GM12878 (cell line): Measurements from ENCODE around the gene TRAPPC6A.

Experiments
- CHD1 ChIP-seq: IDR thresholded peaks from 2 replicates; pipeline ENCODE4 v1.6.1; 2012; ENCODE audit warnings: low read depth, low read length, improper control_type of control experiment
- CTCF ChIP-seq, 3 experiments: IDR thresholded peaks in 2 of 3; conservative IDR thresholded peaks in 1 of 3; 2 replicates each; pipeline ENCODE4 v1.5.1; 2011; ENCODE audit warnings: low read depth in 3 of 3, low read length in 3 of 3, mild to moderate bottlenecking in 3 of 3, control low read depth in 2 of 3, moderate library complexity in 2 of 3, inconsistent platforms in 1 of 3, mixed read lengths in 1 of 3; ENCODE audit not compliant: control insufficient read depth in 2 of 3, insufficient read depth in 1 of 3; ENCODE audit errors: extremely low read depth in 1 of 3
- EZH2 ChIP-seq: IDR thresholded peaks from 2 replicates; pipeline ENCODE4 v1.6.1; 2012; ENCODE audit warnings: low read depth, mild to moderate bottlenecking, control low read depth, inconsistent platforms, low read length, borderline replicate concordance; ENCODE audit not compliant: control insufficient read depth
- JUND ChIP-seq: IDR thresholded peaks from 2 replicates; pipeline ENCODE4 v1.6.1; 2012; ENCODE audit warnings: low read depth, mild to moderate bottlenecking, low read length, improper control_type of control experiment, moderate library complexity
- NFIC ChIP-seq: IDR thresholded peaks from 2 replicates; pipeline ENCODE4 v1.6.1; 2012; ENCODE audit warnings: low read depth, mild to moderate bottlenecking, inconsistent platforms, low read length, moderate library complexity
- SMARCA5 ChIP-seq: fragments of 450-650 bp; IDR thresholded peaks from 2 replicates; pipeline ENCODE4 v1.6.1; 2017; ENCODE audit warnings: mild to moderate bottlenecking
- TF ChIP-seq, protein P1 (sequence below): fragments of 450-650 bp; IDR thresholded peaks from 2 replicates; pipeline ENCODE4 v1.6.1; 2014; ENCODE audit warnings: mild to moderate bottlenecking

- TF ChIP-seq CHD1 (no peak), CTCF (IDR thresholded peaks at IDR 0.05 in 2 of 3, conservative IDR thresholded peaks at IDR 0.05 in 1 of 3; ENCODE audit: control insufficient read depth in 2 of 3, extremely low read depth in 1 of 3, insufficient read depth in 1 of 3, low read depth in 3 of 3, low read length in 3 of 3) (no peak), JUND (no peak), EZH2 (no peak), NFIC (no peak), SMARCA5 (no peak)
- TF ChIP-seq, protein P1, sequence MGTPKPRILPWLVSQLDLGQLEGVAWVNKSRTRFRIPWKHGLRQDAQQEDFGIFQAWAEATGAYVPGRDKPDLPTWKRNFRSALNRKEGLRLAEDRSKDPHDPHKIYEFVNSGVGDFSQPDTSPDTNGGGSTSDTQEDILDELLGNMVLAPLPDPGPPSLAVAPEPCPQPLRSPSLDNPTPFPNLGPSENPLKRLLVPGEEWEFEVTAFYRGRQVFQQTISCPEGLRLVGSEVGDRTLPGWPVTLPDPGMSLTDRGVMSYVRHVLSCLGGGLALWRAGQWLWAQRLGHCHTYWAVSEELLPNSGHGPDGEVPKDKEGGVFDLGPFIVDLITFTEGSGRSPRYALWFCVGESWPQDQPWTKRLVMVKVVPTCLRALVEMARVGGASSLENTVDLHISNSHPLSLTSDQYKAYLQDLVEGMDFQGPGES: no peak
Measured at GRCh38 chr19:45154064-45154827, 23.8 kb downstream of the TRAPPC6A start.
